ENCODE measurements around the gene CSNK1D. TPM values are rescaled to one million over a fixed set of nuclear protein-coding genes. Genes with fewer than 3 reads are reported as not detected.

Gene CSNK1D
- total RNA-seq, 1 donor from 2014 or later: 41.5 TPM

GRCh38 chr17:82302568-82302963 is 29.1 kb upstream of the CSNK1D start:
- DNase-seq (ENCODE audit: low spot score): no peak
- H3K4me2 ChIP-seq: no peak overlapping the region
- no peak overlapping the region for H3K4me3 Mint-ChIP-seq
- H3K79me2 ChIP-seq (ENCODE audit: low read depth): no peaks in the 10 kb centered on the region
- no peak overlapping the region for H3K9ac ChIP-seq
- H3K27ac Mint-ChIP-seq: no peak overlapping the region
- H3K9me3 Mint-ChIP-seq: no peaks in the 10 kb centered on the region
- peaks cover 4% of the 10 kb centered on the region for H3K27me3 Mint-ChIP-seq (ENCODE audit: insufficient read depth, low read depth)
- H3K9me3 ChIP-seq (ENCODE audit: low read depth): no peaks in the 10 kb centered on the region
- no peak overlapping the region for H3K27ac ChIP-seq
- H3K36me3 Mint-ChIP-seq: no peaks in the 10 kb centered on the region
- TF ChIP-seq EZH2phosphoT487 (IDR thresholded peaks at IDR 0.05): no peak
- TF ChIP-seq CTCF (IDR thresholded peaks at IDR 0.05): no peak
- TF ChIP-seq EZH2 (IDR thresholded peaks at IDR 0.05): no peak
- H4K20me1 ChIP-seq (ENCODE audit: low read depth): no peaks in the 10 kb centered on the region
- H2AFZ ChIP-seq (replicated peaks): no peak overlapping the region
- peaks cover 21% of the 10 kb centered on the region for H3K4me1 ChIP-seq
- H3K4me3 ChIP-seq: no peak overlapping the region
- no peaks in the 10 kb centered on the region for H3K36me3 ChIP-seq
- peaks cover 33% of the 10 kb centered on the region for H3K4me1 Mint-ChIP-seq
- peaks cover 3% of the 10 kb centered on the region for H3F3A ChIP-seq (ENCODE audit: low read depth)
- H3K27me3 ChIP-seq: peaks cover 3% of the 10 kb centered on the region

- H3K79me2 ChIP-seq (ENCODE audit: low read depth): no peaks in the 10 kb centered on the region
- Mint-ChIP-seq H3K4me1 (peaks cover 38% of the 10 kb centered on the region), H3K27ac (no peak overlapping the region), H3K36me3 (no peaks in the 10 kb centered on the region), H3K27me3 (ENCODE audit: insufficient read depth, low read depth) (peaks cover 6% of the 10 kb centered on the region), H3K4me3 (peak overlapping the region; percentile 33), H3K9me3 (no peaks in the 10 kb centered on the region)
- peaks cover 8% of the 10 kb centered on the region for H3K27me3 ChIP-seq
- H3K9ac ChIP-seq: no peak overlapping the region
- H3K4me2 ChIP-seq: no peak overlapping the region
- no peaks in the 10 kb centered on the region for H3K36me3 ChIP-seq
- no peaks in the 10 kb centered on the region for H3K9me3 ChIP-seq (ENCODE audit: low read depth)
- H3K27ac ChIP-seq: no peak overlapping the region
- H3F3A ChIP-seq (ENCODE audit: low read depth): peaks cover 3% of the 10 kb centered on the region
- no peak for TF ChIP-seq EZH2 (IDR thresholded peaks at IDR 0.05)
- no peak for TF ChIP-seq CTCF (IDR thresholded peaks at IDR 0.05)
- no peak for TF ChIP-seq EZH2phosphoT487 (IDR thresholded peaks at IDR 0.05)
- H2AFZ ChIP-seq (replicated peaks): no peak overlapping the region
- DNase-seq (ENCODE audit: low spot score): no peak
- peaks cover 21% of the 10 kb centered on the region for H3K4me1 ChIP-seq
- no peaks in the 10 kb centered on the region for H4K20me1 ChIP-seq (ENCODE audit: low read depth)
- no peak overlapping the region for H3K4me3 ChIP-seq
Measured at GRCh38 chr17:82301916-82302567, 28.5 kb upstream of the CSNK1D start.

GRCh38 chr17:82301300-82301915 is 27.9 kb upstream of the CSNK1D start:
- H3K27ac Mint-ChIP-seq: no peak overlapping the region
- peaks cover 44% of the 10 kb centered on the region for H3K4me1 Mint-ChIP-seq
- H2AFZ ChIP-seq (replicated peaks): no peak overlapping the region
- peaks cover 3% of the 10 kb centered on the region for H3F3A ChIP-seq (ENCODE audit: low read depth)
- H3K4me1 ChIP-seq: peaks cover 21% of the 10 kb centered on the region
- H3K9me3 ChIP-seq (ENCODE audit: low read depth): no peaks in the 10 kb centered on the region
- H3K9me3 Mint-ChIP-seq: no peaks in the 10 kb centered on the region
- H3K79me2 ChIP-seq (ENCODE audit: low read depth): no peaks in the 10 kb centered on the region
- TF ChIP-seq EZH2 (IDR thresholded peaks at IDR 0.05) (no peak), EZH2phosphoT487 (IDR thresholded peaks at IDR 0.05) (no peak), CTCF (IDR thresholded peaks at IDR 0.05) (no peak)
- no peaks in the 10 kb centered on the region for H3K36me3 Mint-ChIP-seq
- H3K36me3 ChIP-seq: no peaks in the 10 kb centered on the region
- peaks cover 14% of the 10 kb centered on the region for H3K27me3 ChIP-seq
- no peak overlapping the region for H3K4me3 Mint-ChIP-seq
- H3K27me3 Mint-ChIP-seq (ENCODE audit: insufficient read depth, low read depth): peaks cover 6% of the 10 kb centered on the region
- no peak overlapping the region for H3K27ac ChIP-seq
- DNase-seq (ENCODE audit: low spot score): no peak
- no peak overlapping the region for H3K4me2 ChIP-seq
- no peak overlapping the region for H3K9ac ChIP-seq
- H4K20me1 ChIP-seq (ENCODE audit: low read depth): no peaks in the 10 kb centered on the region
- no peak overlapping the region for H3K4me3 ChIP-seq
